Liver (tissue), 9 donors: ENCODE results near the gene GPR62. TPM values are rescaled to one million over a fixed set of nuclear protein-coding genes. Genes with fewer than 3 reads are reported as not detected.

Experiments used
- DNase-seq: peaks from one replicate; pipeline ENCODE4 v3.0.0-alpha.2; 2017; ENCODE audit warnings: low spot score
- H3K27ac ChIP-seq, 2 donors: one replicate each; pipeline ENCODE4 v1.7.0; 2013; ENCODE audit warnings: inconsistent platforms in 2 of 2, low read length in 2 of 2, control low read depth in 1 of 2, low read depth in 1 of 2, mild to moderate bottlenecking in 1 of 2
- H3K27me3 ChIP-seq, 4 donors: one replicate each; pipeline versions ENCODE4 v1.6.1 to v1.7.0; 2013; ENCODE audit warnings: low read length in 3 of 4, inconsistent platforms in 1 of 4, mild to moderate bottlenecking in 1 of 4, moderate library complexity in 1 of 4; ENCODE audit not compliant: control insufficient read depth in 4 of 4, insufficient read depth in 4 of 4
- H3K36me3 ChIP-seq, 4 donors: one replicate each; pipeline versions ENCODE4 v1.6.1 to v1.7.0; 2013; ENCODE audit warnings: low read length in 3 of 4, mild to moderate bottlenecking in 3 of 4, low read depth in 1 of 4, moderate library complexity in 1 of 4; ENCODE audit not compliant: control insufficient read depth in 4 of 4, insufficient read depth in 3 of 4
- H3K4me1 ChIP-seq, 4 donors: one replicate each; pipeline versions ENCODE4 v1.6.1 to v1.7.0; 2013; ENCODE audit warnings: low read length in 3 of 4, mild to moderate bottlenecking in 3 of 4, moderate library complexity in 1 of 4; ENCODE audit not compliant: control insufficient read depth in 4 of 4, insufficient read depth in 4 of 4
- H3K4me3 ChIP-seq, 3 donors: one replicate each; pipeline versions ENCODE4 v1.6.1 to v1.7.0; 2013; ENCODE audit warnings: low read length in 3 of 3, control low read depth in 1 of 3, low read depth in 1 of 3, mild to moderate bottlenecking in 1 of 3
- H3K9ac ChIP-seq, 2 donors: one replicate each; pipeline ENCODE4 v1.7.0; 2013; ENCODE audit warnings: low read length in 2 of 2, mild to moderate bottlenecking in 2 of 2, moderate library complexity in 2 of 2, control low read depth in 1 of 2, low read depth in 1 of 2
- H3K9me3 ChIP-seq, 4 donors: one replicate each; pipeline versions ENCODE4 v1.6.1 to v1.7.0; 2013; ENCODE audit warnings: low read length in 3 of 4; ENCODE audit not compliant: control insufficient read depth in 4 of 4
- ATF3 ChIP-seq: IDR thresholded peaks from 2 replicates; pipeline ENCODE4 v1.6.1; 2016; ENCODE audit warnings: antibody characterized with exemption
- CTCF ChIP-seq: fragments of 150-350 bp; IDR thresholded peaks from 2 replicates; pipeline ENCODE4 v1.5.1; 2017; ENCODE audit warnings: improper control_type of control experiment, low read depth, low read length; ENCODE audit not compliant: missing input control
- EGR1 ChIP-seq, 2 donors: IDR thresholded peaks; 2 replicates each; pipeline ENCODE4 v1.6.1; 2016 to 2018; ENCODE audit warnings: antibody characterized with exemption in 2 of 2, low read depth in 2 of 2
- FOXA1 ChIP-seq: IDR thresholded peaks from 2 replicates; pipeline ENCODE4 v1.6.1; 2016; ENCODE audit warnings: antibody characterized with exemption
- FOXA2 ChIP-seq: IDR thresholded peaks from 2 replicates; pipeline ENCODE4 v1.6.1; 2016; ENCODE audit warnings: antibody characterized with exemption
- GABPA ChIP-seq, 2 donors: IDR thresholded peaks in 1 of 2; conservative IDR thresholded peaks in 1 of 2; 2 replicates each; pipeline ENCODE4 v1.6.1; 2016; ENCODE audit warnings: antibody characterized with exemption in 2 of 2, mild to moderate bottlenecking in 1 of 2, moderate library complexity in 1 of 2
- HNF4A ChIP-seq, 2 donors: conservative IDR thresholded peaks; 2 replicates each; pipeline ENCODE4 v1.6.1; 2016; ENCODE audit warnings: antibody characterized with exemption in 2 of 2, mild to moderate bottlenecking in 2 of 2
- HNF4G ChIP-seq: IDR thresholded peaks from 2 replicates; pipeline ENCODE4 v1.6.1; 2016; ENCODE audit warnings: antibody characterized with exemption
- JUND ChIP-seq, 2 donors: IDR thresholded peaks; 2 replicates each; pipeline ENCODE4 v1.6.1; 2016; ENCODE audit warnings: antibody characterized with exemption in 2 of 2
- MAX ChIP-seq: IDR thresholded peaks from 2 replicates; pipeline ENCODE4 v1.6.1; 2016; ENCODE audit warnings: antibody characterized with exemption
- NR2F2 ChIP-seq: IDR thresholded peaks from 2 replicates; pipeline ENCODE4 v1.6.1; 2016; ENCODE audit warnings: antibody characterized with exemption
- RAD21 ChIP-seq, 2 donors: IDR thresholded peaks; 2 replicates each; pipeline ENCODE4 v1.6.1; 2016; ENCODE audit warnings: antibody characterized with exemption in 2 of 2, mild to moderate bottlenecking in 2 of 2
- REST ChIP-seq: IDR thresholded peaks from 2 replicates; pipeline ENCODE4 v1.6.1; 2016; ENCODE audit warnings: antibody characterized with exemption, mild to moderate bottlenecking
- RXRA ChIP-seq, 2 donors: IDR thresholded peaks; 2 replicates each; pipeline ENCODE4 v1.6.1; 2017 to 2018; ENCODE audit warnings: antibody characterized with exemption in 2 of 2, mild to moderate bottlenecking in 1 of 2
- SP1 ChIP-seq: IDR thresholded peaks from 2 replicates; pipeline ENCODE4 v1.6.1; 2018; ENCODE audit warnings: antibody characterized with exemption, mild to moderate bottlenecking
- TAF1 ChIP-seq: conservative IDR thresholded peaks from 2 replicates; pipeline ENCODE4 v1.6.1; 2016; ENCODE audit warnings: antibody characterized with exemption, mild to moderate bottlenecking
- YY1 ChIP-seq: IDR thresholded peaks from 2 replicates; pipeline ENCODE4 v1.6.1; 2016; ENCODE audit warnings: antibody characterized with exemption, mild to moderate bottlenecking
- ZBTB33 ChIP-seq: IDR thresholded peaks from 2 replicates; pipeline ENCODE4 v1.6.1; 2016; ENCODE audit warnings: antibody characterized with exemption
- WGBS: extraction: QIAGEN DNeasy Blood & Tissue Kit; methylation state at CpG from one replicate; pipeline ENCODE4 v1.1.7; 2013; 5-methylcytosine and 5-hydroxymethylcytosine counted together
- polyA plus RNA-seq, 2 donors: library from polyadenylated mRNA; stranded (reverse) in 1 of 2; unstranded in 1 of 2; fragments of 200-250 nt in 1 of 2; fragments of >200 nt in 1 of 2; fragmentation: Nextera tagmentation in 1 of 2; extraction: Ambion mirVana in 1 of 2; gene quantifications; one replicate each; pipeline versions ENCODE4 v1.2.1 to v1.2.3, GENCODE V29; 2013 to 2015
- total RNA-seq, 2 donors: library from RNA; depleted of rRNA; stranded (reverse); fragments of >200 nt; gene quantifications; one replicate each; pipeline ENCODE4 v1.2.3, GENCODE V29; 2014
- donor health status: healthy.
- donor health status: healthy.
- donor health status: healthy.
- donor health status: healthy.
- donor health status: healthy.

GPR62 gene
- total and polyA plus RNA-seq, 4 donors: 0.07 to 0.08 TPM; not detected in 2

GRCh38 chr3:51942603-51943450, 12.4 kb upstream of the GPR62 start:
- H3K9ac ChIP-seq: peak overlapping the region; percentile 58 to 63
- H3K4me1 ChIP-seq: peaks cover 10 to 31% (median 23%) of the 10 kb centered on the region in 4 donors
- H3K27me3 ChIP-seq: no peaks in the 10 kb centered on the region
- no peaks in the 10 kb centered on the region for H3K9me3 ChIP-seq
- peak overlapping the region; percentile 84 to 88 for H3K27ac ChIP-seq
- H3K36me3 ChIP-seq: peaks cover under 1 to 23% (median 11%) of the 10 kb centered on the region in 4 donors
- TF ChIP-seq YY1 (peak; percentile 57), TAF1 (no peak), CTCF (no peak), GABPA (IDR thresholded peaks at IDR 0.05 in 1 of 2, conservative IDR thresholded peaks at IDR 0.05 in 1 of 2) (no peak), SP1 (peak; percentile 68), JUND (IDR thresholded peaks at IDR 0.05) (no peak), EGR1 (IDR thresholded peaks at IDR 0.05; ENCODE audit: low read depth in 2 of 2) (no peak), FOXA2 (no peak), FOXA1 (no peak), RXRA (IDR thresholded peaks at IDR 0.05) (peak; percentile 26 to 58), MAX (no peak), HNF4G (peak; percentile 26), ATF3 (no peak), REST (peak; percentile 13), ZBTB33 (no peak), HNF4A (conservative IDR thresholded peaks at IDR 0.05) (peak; percentile 61 to 75), NR2F2 (peak; percentile 62), RAD21 (IDR thresholded peaks at IDR 0.05) (no peak)
- H3K4me3 ChIP-seq: peak overlapping the region; percentile 36 to 67 (median 51)
- DNase-seq: no peak
- WGBS: 26% methylated on average over 17 of the region's 17 CpGs
